ENCODE data around the gene PHF3.

DNA sequence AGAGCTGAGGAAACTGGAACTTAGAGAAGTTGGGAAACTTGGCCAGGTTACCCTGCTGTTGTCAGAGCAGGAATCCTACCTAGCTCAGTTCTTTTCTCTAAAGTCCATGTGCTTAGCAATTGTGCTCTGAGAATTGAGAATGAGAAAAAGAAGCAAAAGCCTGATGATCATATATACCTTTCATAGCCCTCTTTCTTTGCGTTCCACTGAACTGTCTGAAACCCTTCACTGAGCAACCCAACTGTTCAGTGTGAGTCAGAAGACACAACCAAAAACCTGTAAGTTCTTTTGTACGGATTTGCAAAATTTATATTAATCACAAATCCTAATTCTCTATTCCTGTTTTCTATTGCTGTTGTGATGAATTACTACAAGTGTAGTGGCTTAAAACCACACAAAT lies 80.6 kb downstream of the PHF3 start:
- TF ChIP-seq, protein P1, sequence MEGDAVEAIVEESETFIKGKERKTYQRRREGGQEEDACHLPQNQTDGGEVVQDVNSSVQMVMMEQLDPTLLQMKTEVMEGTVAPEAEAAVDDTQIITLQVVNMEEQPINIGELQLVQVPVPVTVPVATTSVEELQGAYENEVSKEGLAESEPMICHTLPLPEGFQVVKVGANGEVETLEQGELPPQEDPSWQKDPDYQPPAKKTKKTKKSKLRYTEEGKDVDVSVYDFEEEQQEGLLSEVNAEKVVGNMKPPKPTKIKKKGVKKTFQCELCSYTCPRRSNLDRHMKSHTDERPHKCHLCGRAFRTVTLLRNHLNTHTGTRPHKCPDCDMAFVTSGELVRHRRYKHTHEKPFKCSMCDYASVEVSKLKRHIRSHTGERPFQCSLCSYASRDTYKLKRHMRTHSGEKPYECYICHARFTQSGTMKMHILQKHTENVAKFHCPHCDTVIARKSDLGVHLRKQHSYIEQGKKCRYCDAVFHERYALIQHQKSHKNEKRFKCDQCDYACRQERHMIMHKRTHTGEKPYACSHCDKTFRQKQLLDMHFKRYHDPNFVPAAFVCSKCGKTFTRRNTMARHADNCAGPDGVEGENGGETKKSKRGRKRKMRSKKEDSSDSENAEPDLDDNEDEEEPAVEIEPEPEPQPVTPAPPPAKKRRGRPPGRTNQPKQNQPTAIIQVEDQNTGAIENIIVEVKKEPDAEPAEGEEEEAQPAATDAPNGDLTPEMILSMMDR (IDR thresholded peaks at IDR 0.05) = no peak
- TF ChIP-seq POLR2AphosphoS5 (IDR thresholded peaks at IDR 0.05) (no peak), POLR2A (IDR thresholded peaks at IDR 0.05) (no peak)

Data from breast epithelium (tissue), 3 donors.